ENCODE data around the gene NRP1.

GRCh38 chr10:33240258-33240657 is 94.2 kb downstream of the NRP1 start:
- no peak for TF ChIP-seq EZH2phosphoT487 (IDR thresholded peaks at IDR 0.05; ENCODE audit: borderline replicate concordance, low read length)
- TF ChIP-seq CTCF (IDR thresholded peaks at IDR 0.05; ENCODE audit: low read depth, low read length, poor library complexity, severe bottlenecking), result no peak
